T-helper 2 cell treated with Interferon-gamma antibody and Interleukin-4, amounts not matched to agents 5 μg/mL and 100 μg/mL, for 36 hours (primary cell): ENCODE measurements around the gene UVSSA.
"Not testable (repeated sequence)": the region's sequence is repeated elsewhere in the genome, so short reads cannot be mapped to it uniquely, and the experiment has no call there.

Experiments
- DNase-seq: peaks from one replicate; pipeline ENCODE4 v3.0.0; 2021; ENCODE audit warnings: low spot score
- H3K27ac Mint-ChIP-seq: one replicate; pipeline ENCODE4 v1.8.0; 2021; ENCODE audit warnings: mild to moderate bottlenecking, mixed read lengths
- H3K27me3 Mint-ChIP-seq: one replicate; pipeline ENCODE4 v1.8.0; 2021; ENCODE audit warnings: low read depth, mixed read lengths
- H3K36me3 Mint-ChIP-seq: one replicate; pipeline ENCODE4 v1.8.0; 2021; ENCODE audit warnings: low read depth, mixed read lengths
- H3K4me1 Mint-ChIP-seq: one replicate; pipeline ENCODE4 v1.8.0; 2021; ENCODE audit warnings: low read depth, mixed read lengths
- H3K4me3 Mint-ChIP-seq: one replicate; pipeline ENCODE4 v1.8.0; 2022; ENCODE audit warnings: mild to moderate bottlenecking, moderate library complexity, mixed read lengths
- H3K9me3 Mint-ChIP-seq: one replicate; pipeline ENCODE4 v1.8.0; 2021; ENCODE audit warnings: mixed read lengths

The UVSSA gene

GRCh38 chr4:1323635-1324442 is 23.2 kb upstream of the UVSSA start:
- Mint-ChIP-seq H3K4me1 (no peaks in the 10 kb centered on the region), H3K27me3 (no peaks in the 10 kb centered on the region), H3K36me3 (peaks cover 11% of the 10 kb centered on the region), H3K4me3 (no peak overlapping the region), H3K27ac (no peak overlapping the region), H3K9me3 (no peaks in the 10 kb centered on the region)
- DNase-seq: no peak

DNA sequence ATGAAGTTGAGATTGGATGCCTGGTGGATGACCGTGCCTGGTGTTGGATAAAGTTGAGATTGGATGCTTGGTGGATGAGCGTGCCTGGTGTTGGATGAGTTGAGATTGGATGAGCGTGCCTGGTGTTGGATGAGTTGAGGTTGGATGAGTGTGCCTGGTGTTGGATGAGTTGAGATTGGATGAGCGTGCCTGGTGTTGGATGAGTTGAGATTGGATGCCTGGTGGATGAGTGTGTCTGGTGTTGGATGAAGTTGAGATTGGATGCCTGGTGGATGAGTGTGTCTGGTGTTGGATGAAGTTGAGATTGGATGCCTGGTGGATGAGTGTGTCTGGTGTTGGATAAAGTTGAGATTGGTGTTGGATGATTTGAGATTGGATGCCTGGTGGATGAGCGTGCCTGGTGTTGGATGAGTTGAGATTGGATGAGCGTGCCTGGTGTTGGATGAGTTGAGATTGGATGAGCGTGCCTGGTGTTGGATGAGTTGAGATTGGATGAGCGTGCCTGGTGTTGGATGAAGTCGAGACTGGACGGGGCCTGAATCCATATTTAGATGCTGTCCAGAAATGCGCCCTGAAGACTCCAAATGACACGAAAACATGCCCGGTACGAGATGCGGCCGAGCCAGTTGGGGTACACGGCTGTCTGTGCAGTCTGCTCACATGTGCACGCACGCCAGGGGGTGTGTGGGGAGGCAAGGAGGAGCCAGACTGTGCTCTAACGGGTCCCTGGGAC is 22.4 kb upstream of the UVSSA start:
- not testable (repeated sequence) for H3K4me3 Mint-ChIP-seq, H3K4me1 Mint-ChIP-seq, DNase-seq, H3K9me3 Mint-ChIP-seq, H3K27ac Mint-ChIP-seq, H3K27me3 Mint-ChIP-seq
- H3K36me3 Mint-ChIP-seq: peaks cover 17% of the 10 kb centered on the region

DNA sequence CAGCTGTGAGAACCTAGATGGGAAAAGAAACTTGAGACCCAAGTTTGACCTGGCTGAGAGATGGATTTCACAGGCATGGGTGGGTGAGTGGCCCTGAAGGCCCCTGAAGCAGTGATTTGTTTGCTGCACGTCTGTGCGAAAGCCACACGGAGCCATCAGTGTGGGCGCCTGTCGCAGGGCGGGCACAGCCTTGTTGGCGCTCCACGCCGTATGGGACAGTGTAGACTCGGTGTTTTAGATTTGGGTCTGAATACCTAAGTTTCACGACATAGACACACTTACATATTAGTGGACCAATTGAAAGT is 21.9 kb upstream of the UVSSA start:
- Mint-ChIP-seq H3K9me3 (no peaks in the 10 kb centered on the region), H3K27me3 (no peaks in the 10 kb centered on the region), H3K4me1 (peaks cover 10% of the 10 kb centered on the region), H3K36me3 (peaks cover 17% of the 10 kb centered on the region), H3K27ac (no peak overlapping the region), H3K4me3 (no peak overlapping the region)
- no peak for DNase-seq

- Mint-ChIP-seq H3K9me3 (no peaks in the 10 kb centered on the region), H3K27ac (no peak overlapping the region), H3K36me3 (peaks cover 18% of the 10 kb centered on the region), H3K4me1 (peaks cover 18% of the 10 kb centered on the region), H3K27me3 (no peaks in the 10 kb centered on the region), H3K4me3 (no peak overlapping the region)
- DNase-seq: no peak
These were observed 21.1 kb upstream of the UVSSA start for GRCh38 chr4:1325681-1326635.

- peaks cover 16% of the 10 kb centered on the region for H3K36me3 Mint-ChIP-seq
- H3K27me3 Mint-ChIP-seq: no peaks in the 10 kb centered on the region
- H3K4me1 Mint-ChIP-seq: peaks cover 24% of the 10 kb centered on the region
- no peak overlapping the region for H3K27ac Mint-ChIP-seq
- H3K9me3 Mint-ChIP-seq: no peaks in the 10 kb centered on the region
- H3K4me3 Mint-ChIP-seq: no peak overlapping the region
- no peak for DNase-seq
These were observed 20.1 kb upstream of the UVSSA start for GRCh38 chr4:1326751-1327525.

GRCh38 chr4:1327526-1328266 is 19.3 kb upstream of the UVSSA start:
- H3K27me3 Mint-ChIP-seq: no peaks in the 10 kb centered on the region
- no peak for DNase-seq
- H3K36me3 Mint-ChIP-seq: peaks cover 21% of the 10 kb centered on the region
- H3K4me3 Mint-ChIP-seq: no peak overlapping the region
- peaks cover 25% of the 10 kb centered on the region for H3K4me1 Mint-ChIP-seq
- no peaks in the 10 kb centered on the region for H3K9me3 Mint-ChIP-seq
- no peak overlapping the region for H3K27ac Mint-ChIP-seq

DNA sequence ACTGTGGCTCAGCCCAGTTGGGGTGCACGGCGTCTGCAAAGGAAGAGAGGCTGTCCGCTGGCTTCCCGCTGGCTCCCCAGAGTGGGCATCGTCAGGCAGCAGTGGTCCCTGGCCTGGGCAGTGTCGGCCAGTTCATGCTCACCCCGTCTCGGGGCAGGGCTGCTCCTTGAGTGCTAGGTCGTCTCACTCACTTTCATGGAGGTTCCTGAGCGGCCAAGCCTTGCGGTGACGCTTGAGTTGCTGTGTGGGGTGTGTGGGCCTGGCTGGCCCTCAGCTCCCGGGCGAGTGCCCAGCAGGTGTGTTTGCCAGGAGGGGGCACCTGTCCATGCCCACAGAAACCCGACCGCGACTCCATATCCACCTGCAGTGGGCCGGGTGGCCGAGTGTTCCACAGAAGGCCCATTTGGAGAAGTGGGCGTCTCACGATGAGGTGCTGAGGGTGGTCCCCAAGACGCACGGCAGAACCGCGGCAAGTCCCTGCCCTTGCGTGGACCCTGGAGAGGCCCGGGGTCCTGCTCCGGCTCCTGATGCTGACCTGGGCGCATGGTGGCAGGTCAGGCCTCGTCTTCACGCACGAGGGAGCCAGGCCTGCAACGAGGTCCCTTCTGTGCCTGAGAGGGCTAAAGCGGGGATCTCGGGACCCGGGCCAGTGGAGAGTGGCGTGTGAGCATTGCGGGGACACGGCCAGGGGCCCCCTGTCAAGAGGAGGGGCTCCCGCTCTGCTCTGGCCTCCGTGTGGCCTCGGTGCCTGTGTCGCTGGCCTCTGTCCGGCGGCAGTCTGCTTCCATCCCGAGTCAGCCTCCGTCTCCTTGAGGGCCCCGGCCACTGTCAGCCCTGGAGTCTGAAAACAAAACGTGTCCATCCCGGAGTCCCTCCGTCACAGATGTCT is 18.5 kb upstream of the UVSSA start:
- peaks cover 22% of the 10 kb centered on the region for H3K36me3 Mint-ChIP-seq
- no peaks in the 10 kb centered on the region for H3K9me3 Mint-ChIP-seq
- H3K27ac Mint-ChIP-seq: no peak overlapping the region
- DNase-seq: no peak
- H3K4me1 Mint-ChIP-seq: peaks cover 25% of the 10 kb centered on the region
- H3K4me3 Mint-ChIP-seq: no peak overlapping the region
- no peaks in the 10 kb centered on the region for H3K27me3 Mint-ChIP-seq

DNA sequence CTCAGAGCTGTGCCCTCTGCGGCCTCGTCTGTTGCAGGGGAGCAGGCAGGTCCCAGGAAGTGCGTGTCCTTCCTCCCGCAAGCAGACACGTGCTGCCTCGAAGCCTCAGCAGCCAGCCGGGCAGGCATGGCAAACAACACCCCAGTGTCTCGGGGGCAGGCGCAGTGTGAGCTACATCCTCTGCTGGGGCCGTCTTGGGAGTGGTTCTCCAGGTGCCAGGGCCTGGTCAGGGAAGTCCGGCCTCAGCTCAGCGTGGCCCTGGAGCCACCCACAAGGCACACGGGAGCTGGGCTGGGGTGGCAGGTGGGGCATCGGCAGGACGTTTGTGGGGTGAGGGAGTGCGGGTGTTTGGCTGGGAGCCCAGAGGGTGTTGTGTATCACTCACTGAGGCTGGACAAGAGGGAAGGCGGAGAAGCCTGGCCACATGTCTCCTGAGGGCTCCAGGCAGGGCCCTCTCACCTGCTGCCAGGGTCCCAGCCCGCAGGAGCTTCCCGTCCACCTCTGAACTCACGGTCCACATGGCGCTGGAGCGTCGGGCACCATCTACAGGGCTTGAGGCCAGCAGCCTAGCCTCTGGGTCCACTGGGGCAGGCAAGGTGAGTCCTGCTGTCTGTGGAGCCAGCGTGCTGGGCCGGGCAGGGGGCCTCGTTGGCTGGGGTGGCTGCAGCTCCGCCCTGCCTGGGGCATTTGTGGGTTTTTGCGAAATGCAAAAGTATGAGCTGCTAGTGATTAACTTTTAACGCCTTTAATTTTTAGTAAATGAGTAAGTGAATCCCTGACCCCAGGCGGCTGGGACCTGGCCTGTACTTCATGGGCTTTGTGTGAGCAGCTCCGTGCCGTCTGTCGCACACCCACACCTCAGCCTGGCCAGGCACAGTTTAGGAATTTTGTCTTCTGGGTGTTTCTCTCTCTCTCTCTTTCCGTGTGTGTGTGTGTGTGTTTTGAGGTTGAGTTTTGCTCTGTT is 17.3 kb upstream of the UVSSA start:
- peak overlapping the region; percentile 67 for H3K4me3 Mint-ChIP-seq
- DNase-seq: no peak
- H3K36me3 Mint-ChIP-seq: peaks cover 28% of the 10 kb centered on the region

DNA sequence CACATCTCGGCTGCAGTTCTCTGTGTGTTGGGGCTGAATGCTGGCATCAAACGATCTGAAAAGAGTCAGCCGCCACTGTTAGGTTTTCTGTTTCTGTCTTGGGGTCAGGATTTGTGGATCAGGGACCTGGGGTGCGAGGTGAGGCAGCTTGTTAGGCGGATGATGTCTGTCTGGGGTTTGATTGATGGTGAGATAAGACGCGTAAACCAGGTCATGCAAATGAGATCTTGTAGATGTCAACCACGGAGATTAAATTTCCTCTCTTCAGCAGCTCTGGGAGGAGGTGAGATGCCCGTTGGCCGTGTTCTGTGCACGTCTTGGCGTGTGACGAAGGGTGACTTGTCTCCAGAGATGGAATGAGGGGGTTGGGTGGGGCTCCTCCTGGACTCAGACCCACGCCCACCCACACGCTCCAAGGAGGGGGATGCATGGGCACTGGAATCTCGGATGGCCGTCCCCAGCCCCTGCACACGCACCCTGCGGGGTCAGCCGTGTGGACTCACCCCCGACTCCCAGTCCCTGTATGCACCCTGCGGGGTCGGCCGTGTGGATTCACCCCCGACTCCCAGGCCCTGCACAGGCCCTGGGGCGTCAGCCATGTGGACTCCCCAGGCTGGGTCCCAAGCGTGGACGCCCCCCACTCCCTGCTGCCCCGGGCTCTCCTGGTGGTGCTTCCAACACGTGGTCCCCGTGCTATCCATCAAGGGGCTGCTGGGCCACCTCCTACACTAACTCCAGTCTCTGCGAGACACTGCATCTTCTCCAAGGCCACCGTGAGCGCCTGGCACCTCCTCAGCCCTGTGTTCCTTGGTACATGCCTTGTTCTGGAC is 16.0 kb upstream of the UVSSA start:
- H3K9me3 Mint-ChIP-seq: no peaks in the 10 kb centered on the region
- DNase-seq: peak; percentile 73
- peaks cover 35% of the 10 kb centered on the region for H3K36me3 Mint-ChIP-seq
- peaks cover 28% of the 10 kb centered on the region for H3K4me1 Mint-ChIP-seq
- H3K27me3 Mint-ChIP-seq: no peaks in the 10 kb centered on the region
- H3K4me3 Mint-ChIP-seq: peak overlapping the region; percentile 67
- peak overlapping the region; percentile 77 for H3K27ac Mint-ChIP-seq

More for the DNA sequence above, 17.3 kb upstream of the UVSSA start:
- Mint-ChIP-seq H3K27ac (peak overlapping the region; percentile 77), H3K9me3 (no peaks in the 10 kb centered on the region), H3K4me1 (peaks cover 25% of the 10 kb centered on the region), H3K27me3 (no peaks in the 10 kb centered on the region)

GRCh38 chr4:1331591-1332353 is 15.2 kb upstream of the UVSSA start:
- peaks cover 29% of the 10 kb centered on the region for H3K4me1 Mint-ChIP-seq
- peaks cover 43% of the 10 kb centered on the region for H3K36me3 Mint-ChIP-seq
- H3K27ac Mint-ChIP-seq: peak overlapping the region; percentile 47
- H3K27me3 Mint-ChIP-seq: no peaks in the 10 kb centered on the region
- no peaks in the 10 kb centered on the region for H3K9me3 Mint-ChIP-seq
- peak overlapping the region; percentile 32 for H3K4me3 Mint-ChIP-seq
- DNase-seq: no peak
